Measurements from ENCODE around the gene LRP1B.

The LRP1B gene

DNA sequence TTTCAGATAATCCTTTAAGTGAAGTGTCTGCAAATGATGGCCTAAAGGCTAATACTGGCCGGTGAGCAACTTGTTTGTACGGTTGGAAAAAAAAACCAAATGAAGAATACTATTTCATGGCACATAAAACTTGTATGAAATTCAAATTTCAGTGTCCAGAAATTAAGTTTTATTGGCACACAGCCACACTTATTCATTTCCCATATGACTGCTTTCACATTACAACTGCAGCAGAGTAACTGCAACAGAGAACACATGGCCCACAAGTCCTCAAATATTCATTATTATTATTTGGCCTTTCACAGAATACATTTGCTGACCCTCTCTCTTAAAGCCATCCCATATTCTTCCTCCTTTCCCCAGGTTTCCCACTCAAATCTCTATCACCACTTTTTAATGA lies 1268.6 kb downstream of the LRP1B start:
- DNase-seq (ENCODE audit: extremely low read depth, low read depth): no peak
- TF ChIP-seq, protein P1, sequence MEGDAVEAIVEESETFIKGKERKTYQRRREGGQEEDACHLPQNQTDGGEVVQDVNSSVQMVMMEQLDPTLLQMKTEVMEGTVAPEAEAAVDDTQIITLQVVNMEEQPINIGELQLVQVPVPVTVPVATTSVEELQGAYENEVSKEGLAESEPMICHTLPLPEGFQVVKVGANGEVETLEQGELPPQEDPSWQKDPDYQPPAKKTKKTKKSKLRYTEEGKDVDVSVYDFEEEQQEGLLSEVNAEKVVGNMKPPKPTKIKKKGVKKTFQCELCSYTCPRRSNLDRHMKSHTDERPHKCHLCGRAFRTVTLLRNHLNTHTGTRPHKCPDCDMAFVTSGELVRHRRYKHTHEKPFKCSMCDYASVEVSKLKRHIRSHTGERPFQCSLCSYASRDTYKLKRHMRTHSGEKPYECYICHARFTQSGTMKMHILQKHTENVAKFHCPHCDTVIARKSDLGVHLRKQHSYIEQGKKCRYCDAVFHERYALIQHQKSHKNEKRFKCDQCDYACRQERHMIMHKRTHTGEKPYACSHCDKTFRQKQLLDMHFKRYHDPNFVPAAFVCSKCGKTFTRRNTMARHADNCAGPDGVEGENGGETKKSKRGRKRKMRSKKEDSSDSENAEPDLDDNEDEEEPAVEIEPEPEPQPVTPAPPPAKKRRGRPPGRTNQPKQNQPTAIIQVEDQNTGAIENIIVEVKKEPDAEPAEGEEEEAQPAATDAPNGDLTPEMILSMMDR (IDR thresholded peaks at IDR 0.05; ENCODE audit: low read depth, low read length): no peak

DNA sequence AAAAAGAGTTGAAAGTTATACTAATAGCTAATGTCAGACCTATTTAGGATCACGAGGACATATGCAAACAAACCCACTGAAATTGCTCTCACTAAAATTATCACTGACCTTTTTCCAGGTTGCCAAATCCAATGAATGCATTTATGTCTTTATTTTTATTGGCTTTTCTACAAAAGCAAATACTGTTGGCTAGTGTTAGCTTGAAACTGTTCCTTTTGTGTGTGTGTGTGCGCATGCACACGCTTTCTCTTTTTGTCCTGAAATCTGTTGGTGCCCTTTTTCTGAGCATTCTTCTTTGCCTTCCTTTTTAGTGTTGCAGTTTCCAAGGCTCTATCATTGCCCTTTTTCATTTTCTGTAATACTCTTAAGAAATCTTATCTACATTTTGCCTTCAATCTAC lies 1269.2 kb downstream of the LRP1B start:
- DNase-seq (ENCODE audit: extremely low read depth, low read depth): no peak
- TF ChIP-seq, protein P1 (IDR thresholded peaks at IDR 0.05; ENCODE audit: low read depth, low read length): no peak

DNA sequence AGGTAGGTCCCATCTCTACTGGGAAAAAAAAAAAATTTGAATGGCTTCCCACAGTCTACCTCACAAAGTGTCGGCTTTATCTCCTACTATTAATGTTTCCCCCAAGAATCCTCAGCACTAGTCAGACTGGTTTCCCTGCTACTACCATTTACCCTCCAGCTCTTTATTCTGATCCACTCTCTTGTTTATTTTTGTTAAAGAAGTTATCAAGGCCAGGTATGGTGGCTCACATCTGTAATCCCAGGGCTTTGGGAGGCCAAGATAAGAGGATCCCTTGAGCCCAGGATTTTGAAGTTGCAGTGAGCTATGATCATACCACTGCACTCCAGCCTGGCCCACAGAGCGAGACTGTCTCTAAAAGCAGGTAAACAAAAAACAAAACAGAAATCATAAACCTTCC lies 1275.3 kb downstream of the LRP1B start:
- DNase-seq (ENCODE audit: extremely low read depth, low read depth): no peak
- TF ChIP-seq, protein P1 (IDR thresholded peaks at IDR 0.05; ENCODE audit: low read depth, low read length): no peak

DNA sequence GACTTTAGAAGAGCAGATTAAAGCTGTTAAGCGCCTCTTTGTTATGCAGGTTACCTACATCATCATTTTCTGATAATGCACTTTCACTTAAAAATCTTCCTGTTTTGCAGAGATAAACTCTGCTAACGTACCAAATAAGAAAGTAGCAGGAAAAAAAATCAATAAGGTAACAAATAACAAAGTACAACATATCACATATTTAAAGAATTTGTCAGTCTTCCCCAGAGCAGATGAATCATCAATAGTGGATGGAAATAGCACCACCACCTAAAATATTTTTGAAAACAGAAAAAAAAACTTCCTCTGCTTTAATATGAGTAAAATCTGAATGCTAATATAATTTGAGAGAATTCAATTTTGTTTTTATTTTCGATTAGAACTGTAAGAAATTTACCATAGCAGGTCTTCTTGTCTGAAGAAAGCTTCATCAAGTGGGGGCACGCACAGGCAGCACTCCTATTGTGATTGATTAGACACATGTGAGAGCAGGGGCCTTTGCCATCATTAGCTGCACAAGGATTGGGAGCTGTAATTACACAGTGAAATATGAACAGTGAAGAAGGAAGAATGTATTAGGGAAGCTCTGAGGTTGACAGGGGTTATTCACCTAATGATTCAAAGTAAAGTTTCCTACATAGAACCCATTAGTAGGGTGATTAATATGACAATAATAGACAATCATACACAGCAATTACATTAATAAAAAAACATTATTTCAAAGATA lies 1279.4 kb downstream of the LRP1B start:
- TF ChIP-seq, protein P1 (IDR thresholded peaks at IDR 0.05; ENCODE audit: low read depth, low read length): no peak

DNA sequence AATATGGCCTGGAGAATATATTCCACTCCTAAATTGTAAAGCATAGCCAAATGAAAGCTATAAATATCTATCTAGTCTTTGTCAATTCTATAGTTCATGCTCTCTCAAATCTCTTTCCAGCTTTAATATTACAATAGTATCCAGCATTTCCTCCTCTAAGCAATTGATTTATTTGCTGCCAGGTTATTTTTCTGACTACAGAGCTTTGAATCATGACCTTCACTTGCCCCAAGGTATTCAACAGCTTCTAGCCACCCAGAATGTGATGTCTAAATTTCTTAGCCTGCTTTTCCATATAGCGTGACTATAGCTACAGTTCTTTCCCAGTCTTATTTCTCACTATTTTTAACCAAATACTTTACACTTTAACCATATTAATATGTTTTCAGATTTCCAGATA lies 1287.6 kb downstream of the LRP1B start:
- TF ChIP-seq, protein P1 (IDR thresholded peaks at IDR 0.05; ENCODE audit: low read depth, low read length): no peak

More for the DNA sequence above, 1279.4 kb downstream of the LRP1B start:
- no peak for DNase-seq (ENCODE audit: extremely low read depth, low read depth)

DNA sequence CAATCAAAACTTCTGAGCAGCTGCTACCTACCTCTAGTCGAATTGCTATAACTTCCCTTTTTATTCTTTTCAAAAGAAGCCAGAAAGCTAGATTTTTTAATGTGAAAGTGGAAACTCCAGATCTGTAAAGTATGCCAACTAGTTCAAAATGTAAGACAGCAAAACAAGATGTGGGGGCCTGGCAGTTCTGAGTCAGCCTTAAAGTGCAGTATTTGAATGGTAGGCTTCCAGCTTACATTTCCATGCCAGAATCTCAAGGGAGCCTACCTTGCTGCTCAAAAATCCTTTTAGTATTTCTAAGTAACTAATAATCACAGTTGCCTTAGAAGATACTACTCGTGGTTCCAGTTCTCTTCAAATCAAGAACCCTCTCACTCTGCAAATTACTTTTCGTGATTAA lies 1288.7 kb downstream of the LRP1B start:
- no peak for DNase-seq (ENCODE audit: extremely low read depth, low read depth)
- TF ChIP-seq, protein P1 (IDR thresholded peaks at IDR 0.05; ENCODE audit: low read depth, low read length): no peak

More for the DNA sequence above, 1287.6 kb downstream of the LRP1B start:
- no peak for DNase-seq (ENCODE audit: extremely low read depth, low read depth)

DNA sequence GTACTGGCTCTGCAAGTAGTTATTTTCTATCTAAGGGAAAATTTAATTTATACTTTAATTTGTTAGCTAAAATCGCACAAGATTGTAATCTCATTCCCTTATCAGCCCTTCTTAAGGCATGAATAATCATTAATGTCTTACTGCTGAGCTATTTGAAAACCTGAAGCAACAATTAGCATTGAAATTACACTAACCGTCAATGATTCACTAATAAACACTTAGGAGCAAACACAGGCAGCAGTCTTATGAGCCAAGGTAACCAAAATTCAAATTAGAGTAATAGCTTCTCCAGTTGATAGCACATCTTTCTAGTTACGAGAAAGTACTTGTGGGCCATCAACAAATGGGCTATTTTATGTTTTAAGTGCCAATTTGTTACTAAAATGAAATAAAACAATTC lies 1289.7 kb downstream of the LRP1B start:
- TF ChIP-seq, protein P1 (IDR thresholded peaks at IDR 0.05; ENCODE audit: low read depth, low read length): no peak
- no peak for DNase-seq (ENCODE audit: extremely low read depth, low read depth)

All from AG09319 (cell line).